Stimulated activated CD8-positive, alpha-beta memory T cell treated with anti-CD3 and anti-CD28 coated beads, Interleukin-4, amount 100 ng/mL, for 24 hours (primary cell): Measurements from ENCODE around the gene ZW10.
"Not testable (repeated sequence)": the region's sequence is repeated elsewhere in the genome, so short reads cannot be mapped to it uniquely, and the experiment has no call there.

Source experiments
- DNase-seq: peaks from one replicate; pipeline ENCODE4 v3.0.0-alpha.2; 2020; ENCODE audit warnings: low read depth

The ZW10 gene

DNA sequence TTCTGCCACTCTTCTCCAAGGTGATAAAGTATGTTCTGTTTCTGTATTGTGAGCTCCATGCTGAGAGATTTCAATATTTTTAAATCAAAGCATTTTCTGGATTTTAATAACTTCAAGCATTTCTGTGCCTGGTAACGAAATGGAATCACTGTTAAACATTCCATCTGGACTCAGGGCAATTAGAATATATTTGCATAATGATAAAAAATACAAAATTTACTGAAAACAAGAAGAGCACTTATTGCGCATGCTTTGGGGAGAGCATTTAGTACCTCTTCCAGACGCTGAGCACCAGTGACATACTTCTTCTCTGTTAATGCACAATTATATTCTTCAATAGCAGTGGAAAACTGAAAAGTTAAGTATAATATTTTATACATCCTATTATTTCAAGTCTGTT, 13.3 kb downstream of the ZW10 start:
- DNase-seq, result no peak

DNA sequence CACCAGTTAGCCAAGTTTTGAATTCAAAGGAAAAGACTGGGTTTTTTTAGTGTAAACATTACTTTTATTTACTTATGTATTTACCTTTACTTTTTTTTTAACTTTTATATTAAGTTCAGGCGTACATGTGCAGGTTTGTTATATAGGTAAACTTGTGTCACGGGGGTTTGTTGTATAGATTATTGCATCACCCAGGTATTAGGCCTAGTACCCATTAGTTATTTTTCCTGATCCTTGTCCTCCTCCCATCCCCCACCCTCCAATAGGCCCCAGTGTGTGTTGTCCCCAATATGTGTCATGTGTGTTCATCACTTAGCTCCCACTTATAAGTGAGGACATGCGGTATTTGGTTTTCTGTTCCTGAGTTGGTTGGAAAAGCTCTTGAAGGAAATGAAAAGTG, 20.6 kb downstream of the ZW10 start:
- no peak for DNase-seq

GRCh38 chr11:113736323-113736722, 37.2 kb downstream of the ZW10 start:
- no peak for DNase-seq

DNA sequence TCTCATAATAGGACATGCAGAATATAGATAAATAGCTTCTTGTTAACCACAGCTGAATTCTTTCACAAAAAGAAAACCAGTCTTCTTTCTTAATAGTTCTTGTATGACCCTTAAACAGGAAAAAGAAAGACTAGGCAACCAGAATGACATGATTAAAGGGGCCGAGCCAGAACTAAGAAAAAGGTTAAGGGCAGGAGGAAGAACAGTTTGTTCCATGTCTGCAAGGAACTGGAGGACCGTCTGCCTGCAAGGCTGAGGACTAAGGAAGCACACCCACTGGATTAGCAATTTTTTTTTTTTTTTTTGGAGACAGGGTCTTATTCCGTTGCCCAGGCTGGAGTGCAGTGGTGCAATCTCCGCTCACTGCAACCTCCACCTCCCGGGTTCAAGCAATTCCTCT, 41.4 kb downstream of the ZW10 start:
- DNase-seq, result no peak

DNA sequence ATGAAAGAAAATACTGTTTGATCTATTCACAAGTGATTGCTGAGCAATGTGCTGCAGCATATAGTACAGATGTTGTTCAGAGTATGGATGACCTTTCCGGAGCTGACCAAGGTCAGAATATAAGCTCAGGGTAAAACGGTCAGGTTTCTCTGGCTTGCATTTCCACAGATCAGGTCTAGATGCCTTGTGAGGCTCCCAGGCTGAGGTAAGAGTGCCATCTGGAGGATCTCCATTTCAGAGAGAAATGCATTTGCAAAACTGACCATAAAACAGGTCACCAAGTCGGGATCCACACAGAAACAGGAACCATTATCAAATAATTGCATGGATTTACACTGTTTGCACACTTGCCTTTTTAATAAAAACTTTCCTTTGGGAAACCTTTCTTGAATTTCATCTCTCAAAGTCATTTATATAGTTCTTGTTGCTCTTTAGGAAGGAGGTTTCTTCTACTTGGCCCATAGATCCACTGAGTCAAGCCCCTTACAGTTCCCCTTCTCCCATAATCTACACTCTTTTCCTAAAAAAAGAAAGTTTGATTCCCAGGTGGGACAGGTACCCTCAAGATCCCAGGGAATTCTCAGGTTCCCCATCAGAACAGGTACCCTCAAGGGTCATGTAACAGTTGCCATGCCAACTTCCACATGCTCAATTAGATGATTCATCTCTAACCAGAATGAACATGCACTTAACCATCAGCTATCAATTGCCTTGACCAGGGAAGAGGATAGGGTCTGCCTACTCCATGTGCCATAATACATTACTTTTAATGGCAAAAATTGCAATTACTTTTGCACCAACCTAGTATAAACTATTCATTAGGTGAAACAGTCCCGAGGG, 42.4 kb downstream of the ZW10 start:
- DNase-seq, result no peak

DNA sequence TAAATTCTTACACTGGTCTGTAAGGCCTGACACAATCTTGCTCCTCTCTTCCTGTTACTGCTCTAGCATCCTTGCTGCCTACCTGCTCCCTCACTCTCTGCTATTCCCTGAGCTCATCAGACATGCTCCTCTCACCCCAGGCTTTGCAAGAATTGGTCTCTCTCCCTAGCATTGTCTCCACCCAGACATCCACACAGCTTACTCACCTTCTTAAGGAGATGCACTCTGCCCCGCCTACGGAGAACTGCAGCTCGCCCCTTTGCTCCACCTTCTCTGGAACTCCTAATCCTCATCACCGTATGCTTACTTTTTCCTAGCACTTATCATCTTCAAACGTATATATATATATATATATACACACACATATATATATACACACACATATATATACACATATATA, 44.0 kb downstream of the ZW10 start:
- DNase-seq, result no peak

DNA sequence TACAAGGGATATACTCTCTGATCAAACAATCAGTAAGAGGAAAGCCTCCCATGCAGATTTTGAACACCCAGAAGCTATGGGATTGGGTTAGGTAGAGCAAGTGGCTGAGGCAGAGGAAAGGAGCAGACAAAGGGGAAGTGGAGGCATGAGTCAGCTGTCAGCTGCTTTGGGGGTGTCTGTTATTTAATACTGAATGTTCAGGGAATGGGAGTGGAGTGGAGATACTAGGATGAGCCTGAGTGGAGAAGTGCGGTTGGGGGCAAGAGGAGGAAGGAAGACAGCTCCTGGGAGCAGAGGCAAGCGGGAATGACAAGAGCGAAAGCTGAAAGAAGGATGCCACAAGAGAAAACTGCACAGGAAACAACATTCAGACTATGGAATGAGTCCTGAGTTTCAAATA, 44.7 kb downstream of the ZW10 start:
- no peak for DNase-seq

GRCh38 chr11:113725913-113726312, 47.6 kb downstream of the ZW10 start:
- no peak for DNase-seq

DNA sequence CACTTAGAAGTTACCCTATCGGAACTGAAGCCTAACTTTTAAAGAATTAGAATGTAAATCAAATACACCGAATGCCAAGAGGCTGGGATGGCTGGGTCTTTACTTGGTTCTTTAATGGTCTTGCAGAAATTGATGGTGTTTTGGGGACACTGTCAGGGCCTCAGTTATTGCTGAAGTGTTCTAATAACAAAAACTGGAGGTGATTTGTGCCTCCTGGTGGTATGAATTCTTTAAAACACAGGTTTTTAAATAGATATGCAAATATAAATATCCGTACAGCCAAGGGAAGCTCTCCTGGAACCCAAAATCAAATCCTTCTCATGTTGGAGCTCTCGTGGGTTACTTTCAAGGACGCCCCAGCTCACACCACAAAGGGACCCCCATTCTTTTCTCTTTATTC, 48.1 kb downstream of the ZW10 start:
- DNase-seq, result no peak

DNA sequence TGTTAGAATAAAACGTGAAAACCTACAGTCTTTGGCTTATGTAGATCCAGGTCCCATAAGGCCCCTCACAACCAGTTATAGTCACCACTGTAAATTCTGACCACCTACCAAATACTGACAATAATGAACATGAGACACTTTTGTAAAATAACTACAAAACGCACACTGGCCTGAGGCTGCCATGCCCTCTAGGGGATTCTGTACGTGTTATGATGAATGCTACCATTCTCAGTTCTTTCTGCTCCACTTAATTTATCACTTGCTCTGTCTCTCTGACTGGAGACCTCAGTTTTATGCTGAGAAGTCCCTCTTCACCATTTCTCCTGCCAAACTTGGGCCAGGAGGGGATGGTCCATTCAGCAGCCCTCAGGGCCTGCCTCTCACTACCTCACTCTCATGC, 48.7 kb downstream of the ZW10 start:
- no peak for DNase-seq

- no peak for DNase-seq
Measured at GRCh38 chr11:113723787-113724186, 49.7 kb downstream of the ZW10 start.

GRCh38 chr11:113722934-113723333, 50.6 kb downstream of the ZW10 start:
- no peak for DNase-seq

GRCh38 chr11:113722221-113722620, 51.3 kb downstream of the ZW10 start:
- no peak for DNase-seq

GRCh38 chr11:113721462-113722066, 51.9 kb downstream of the ZW10 start:
- DNase-seq, result no peak

DNA sequence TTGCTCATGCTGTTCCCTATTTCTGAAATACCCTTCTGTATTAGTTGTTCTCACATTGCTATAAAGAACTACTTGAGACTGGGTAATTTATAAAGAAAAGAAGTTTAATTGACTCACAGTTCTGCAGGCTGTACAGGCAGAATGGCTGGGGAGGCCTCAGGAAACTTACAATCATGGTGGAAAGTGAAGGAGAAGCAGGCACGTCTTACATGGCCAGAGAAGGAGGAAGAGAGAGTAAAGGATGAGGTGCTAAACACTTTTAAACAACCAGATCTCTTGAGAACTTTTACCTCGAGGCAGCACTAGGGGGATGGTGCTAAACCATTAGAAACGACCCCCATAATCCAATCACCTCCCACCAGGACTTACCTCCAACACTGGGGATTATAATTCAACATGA, 53.0 kb downstream of the ZW10 start:
- not testable (repeated sequence) for DNase-seq

DNA sequence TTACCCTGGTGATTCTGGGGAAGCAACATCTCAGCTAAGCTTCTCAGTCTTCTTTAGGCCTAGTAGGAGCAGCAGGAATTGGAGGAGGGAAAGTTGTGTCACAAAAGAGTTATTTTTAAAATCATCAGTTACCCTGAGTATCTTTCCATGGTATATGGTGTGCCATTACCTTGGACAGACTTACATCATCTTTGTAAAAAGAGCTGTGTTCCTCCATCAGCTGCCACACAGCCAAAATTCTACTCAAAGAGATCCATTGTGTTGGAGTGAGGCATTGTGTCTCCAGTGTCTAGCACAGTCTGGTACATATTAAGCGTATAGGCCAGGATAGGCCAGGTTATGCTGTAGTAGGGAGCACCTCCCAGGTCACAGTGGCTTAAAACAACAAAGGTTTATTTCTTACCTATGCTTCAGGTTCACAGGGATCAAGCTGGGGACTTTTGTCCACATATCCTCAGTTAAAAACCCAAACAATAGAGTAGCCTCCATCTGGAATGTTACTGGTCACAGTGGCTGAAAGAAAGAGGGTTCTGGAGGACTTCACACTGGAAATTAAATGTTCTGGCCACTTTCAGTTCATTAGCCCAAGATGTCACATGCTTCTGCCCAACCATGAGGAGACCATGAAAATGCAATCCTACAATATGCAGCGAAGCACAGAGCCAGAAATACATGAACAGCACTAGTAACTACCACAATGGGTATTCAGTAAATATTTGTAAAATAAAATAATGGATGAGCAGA, 57.4 kb downstream of the ZW10 start:
- DNase-seq, result no peak

- no peak for DNase-seq
Measured at GRCh38 chr11:113715273-113715672, 58.2 kb downstream of the ZW10 start.

DNA sequence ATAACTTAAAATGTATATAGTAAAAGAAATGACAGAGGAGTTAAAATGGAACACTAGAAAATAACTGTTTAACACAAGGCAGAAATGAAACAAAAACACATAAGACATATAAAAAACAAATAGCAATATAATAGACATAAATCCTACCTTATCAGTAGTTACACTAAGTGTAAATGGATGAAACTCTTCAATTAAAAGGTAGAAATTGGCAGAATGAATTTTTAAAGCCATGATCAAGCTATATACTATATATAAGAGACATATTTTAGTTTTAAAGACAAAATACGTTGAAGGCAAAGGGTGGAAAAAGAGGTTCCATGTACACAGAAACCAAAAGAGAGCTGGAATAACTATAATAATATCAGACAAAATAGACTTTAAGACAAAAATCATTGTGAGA, 62.5 kb downstream of the ZW10 start:
- DNase-seq, result no peak

- DNase-seq, result no peak
Measured at GRCh38 chr11:113705871-113706655, 67.4 kb downstream of the ZW10 start, which contains the start of gene TMPRSS5. TMPRSS5 (minus strand) TSS chr11:113706308; CDS start chr11:113706224, 84 bp downstream.

DNA sequence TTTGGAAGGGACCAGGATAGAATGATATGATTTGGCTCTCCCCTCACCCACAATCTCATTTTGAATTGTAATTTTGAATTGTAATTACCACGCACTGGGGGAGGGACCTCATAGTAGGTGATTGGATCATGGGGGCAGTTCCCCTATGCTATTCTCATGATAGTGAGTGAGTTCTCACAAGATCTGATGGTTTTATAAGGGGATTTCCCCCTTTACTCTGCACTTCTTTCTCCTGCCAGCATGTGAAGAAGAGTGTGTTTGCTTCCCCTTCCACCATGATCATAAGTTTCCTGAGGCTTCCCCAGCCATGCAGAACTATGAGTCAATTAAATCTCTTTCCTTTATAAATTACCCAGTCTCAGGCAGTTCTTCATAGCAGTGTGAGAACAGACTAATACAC, 69.9 kb downstream of the ZW10 start:
- DNase-seq, result not testable (repeated sequence)

DNA sequence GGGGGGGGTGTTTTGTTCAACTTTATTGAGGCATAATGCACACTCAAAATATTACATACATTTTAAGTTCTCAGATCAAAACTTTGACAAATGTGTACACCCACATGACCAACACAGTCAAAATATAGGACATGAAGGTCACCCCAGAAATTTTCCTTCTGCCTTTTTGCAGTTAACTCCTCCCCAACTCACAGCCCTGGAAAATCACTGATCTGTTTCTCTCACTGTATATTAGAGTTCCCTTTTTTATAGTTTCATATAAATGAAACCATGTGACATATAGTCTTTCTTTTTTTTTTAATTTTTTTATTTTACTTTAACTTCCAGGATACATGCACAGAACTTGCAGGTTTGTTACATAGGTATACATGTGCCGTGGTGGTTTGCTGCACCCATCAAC, 72.0 kb downstream of the ZW10 start:
- no peak for DNase-seq

DNA sequence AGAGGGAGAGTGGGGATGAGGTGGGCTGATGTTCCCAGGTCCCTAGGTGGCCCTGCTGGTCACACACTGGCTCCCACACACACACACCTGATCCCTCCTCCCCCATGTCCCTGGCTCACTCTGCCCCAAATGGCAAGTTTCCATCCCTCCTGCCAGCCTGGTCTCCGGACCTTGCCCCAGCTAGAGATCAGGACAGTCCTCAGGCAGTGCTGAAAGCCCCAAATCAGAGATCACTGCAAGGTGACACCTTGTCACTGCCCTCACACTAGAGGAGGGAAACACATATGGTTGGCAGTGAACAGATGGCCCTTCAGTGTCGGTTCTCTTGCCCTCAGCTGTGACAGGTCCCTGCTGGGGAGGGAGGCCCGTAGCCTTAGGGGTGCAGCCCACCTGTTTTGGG, 75.0 kb downstream of the ZW10 start:
- no peak for DNase-seq
